ENCODE measurements around the gene NPAS2. TPM values are rescaled to one million over a fixed set of nuclear protein-coding genes. Genes with fewer than 3 reads are reported as not detected.
A peak's percentile ranks its signal among the peaks of the same experiment; 100 is the strongest.

Gene NPAS2
- total and polyA plus RNA-seq, 2 donors (not counting 3 experiments of a cell fraction or from before 2014, with no cell fraction given) = 29.0 to 53.9 TPM

DNA sequence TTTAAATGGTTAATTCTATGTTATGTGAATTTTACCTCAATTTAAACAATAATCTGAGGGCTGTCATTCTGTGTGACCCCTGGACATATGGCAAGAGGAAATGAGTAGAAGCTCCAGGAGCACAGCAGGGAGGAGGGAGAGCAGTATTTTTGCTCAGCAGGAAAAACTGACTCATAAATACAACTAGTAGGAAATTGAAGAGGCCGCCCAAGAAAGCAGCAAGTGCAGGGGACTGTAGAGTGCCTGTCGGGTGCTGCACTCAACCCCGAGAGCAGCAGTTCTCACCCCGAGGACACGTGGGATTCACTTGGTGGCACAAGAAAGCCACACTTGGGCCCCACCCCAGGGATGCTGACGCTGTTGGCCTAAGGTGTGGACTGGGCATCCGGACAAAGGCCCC, 60.8 kb downstream of the NPAS2 start:
- Histone ChIP-seq H4K20me1 (replicated peaks; ENCODE audit: control insufficient read depth, extremely low read depth, insufficient read depth, low read length) (no peaks in the 10 kb centered on the region), H3K9me3 (replicated peaks; ENCODE audit: control insufficient read depth, insufficient read depth, low read length) (no peaks in the 10 kb centered on the region), H3K4me1 (ENCODE audit: control insufficient read depth, extremely low read depth, insufficient read depth, low read length) (peaks cover 83% of the 10 kb centered on the region), H3K79me2 (ENCODE audit: control insufficient read depth, insufficient read depth, low read length) (peaks cover 12% of the 10 kb centered on the region), H3K27ac (ENCODE audit: insufficient read depth, low read depth, low read length) (peak overlapping the region; percentile 90), H3K9ac (replicated peaks; ENCODE audit: extremely low read depth, insufficient read depth, low read length) (peak overlapping the region; percentile 41), H3K36me3 (ENCODE audit: control insufficient read depth in 2 of 2, extremely low read depth in 1 of 2, insufficient read depth in 2 of 2, low read length in 2 of 2) (no peaks in the 10 kb centered on the region), H3K27me3 (ENCODE audit: control insufficient read depth in 2 of 2, insufficient read depth in 2 of 2, low read length in 2 of 2) (no peaks in the 10 kb centered on the region), H3K4me3 (replicated peaks in 1 of 3; ENCODE audit: insufficient read depth in 1 of 3, low read depth in 1 of 3, low read length in 3 of 3) (no peak overlapping the region), H3K4me2 (ENCODE audit: insufficient read depth, low read length) (peak overlapping the region; percentile 46), H2AFZ (ENCODE audit: low read depth, low read length) (no peak overlapping the region), H3K9me1 (replicated peaks; ENCODE audit: control insufficient read depth, extremely low read depth, insufficient read depth, low read length) (no peaks in the 10 kb centered on the region)
- POLR2A ChIA-PET = no interaction called here
- FAIRE-seq (peak; percentile 61), DNase-seq (ENCODE audit: low read depth, low spot score) (peak; percentile 91)
- CTCF ChIA-PET = interaction anchor here (1.2 to 3.3 kb wide), 3 partner anchors 15 to 44 kb away, joined by 4 to 11 read pairs (median 5); no protein-coding TSS in a partner anchor
- peak; percentile 56 for TF ChIP-seq POLR2AphosphoS5 (IDR thresholded peaks at IDR 0.05; ENCODE audit: insufficient read depth, low read depth, low read length)
- no peak for TF ChIP-seq POLR2A (IDR thresholded peaks at IDR 0.05; ENCODE audit: low read depth, low read length)
- TF ChIP-seq GATA2 (IDR thresholded peaks at IDR 0.05; ENCODE audit: insufficient read depth, insufficient read length, low read depth, low read length) = peak; percentile 62
- peak; percentile 79 for TF ChIP-seq JUN (IDR thresholded peaks at IDR 0.05; ENCODE audit: borderline replicate concordance, insufficient read depth, insufficient read length, low read depth)
- peak; percentile 89 for TF ChIP-seq FOS (IDR thresholded peaks at IDR 0.05; ENCODE audit: borderline replicate concordance, insufficient read depth, low read length)
- intact Hi-C loops (cut with micrococcal nuclease) (loop anchor here (2.0 kb wide), 1 partner anchor 62 kb away; no protein-coding TSS in a partner anchor), dilution Hi-C loops (cut with MboI; ENCODE audit: extremely low pct_ligation_motif_present, low sequenced_read_pairs) (no loop called here)
- no TSS peak for BruUV-seq (replicated peaks)

GRCh38 chr2:100882645-100883613, 63.0 kb downstream of the NPAS2 start:
- DNase-seq (ENCODE audit: low read depth, low spot score) (no peak), FAIRE-seq (no peak)
- dilution Hi-C loops (cut with MboI; ENCODE audit: extremely low pct_ligation_motif_present, low sequenced_read_pairs) (no loop called here), intact Hi-C loops (cut with micrococcal nuclease) (no loop called here)
- Histone ChIP-seq H3K79me2 (ENCODE audit: control insufficient read depth, insufficient read depth, low read length) (peaks cover 10% of the 10 kb centered on the region), H3K9me1 (replicated peaks; ENCODE audit: control insufficient read depth, extremely low read depth, insufficient read depth, low read length) (no peaks in the 10 kb centered on the region), H3K9me3 (replicated peaks; ENCODE audit: control insufficient read depth, insufficient read depth, low read length) (no peaks in the 10 kb centered on the region), H4K20me1 (replicated peaks; ENCODE audit: control insufficient read depth, extremely low read depth, insufficient read depth, low read length) (no peaks in the 10 kb centered on the region), H3K4me2 (ENCODE audit: insufficient read depth, low read length) (no peak overlapping the region), H3K4me1 (ENCODE audit: control insufficient read depth, extremely low read depth, insufficient read depth, low read length) (peaks cover 76% of the 10 kb centered on the region), H3K9ac (replicated peaks; ENCODE audit: extremely low read depth, insufficient read depth, low read length) (no peak overlapping the region), H3K4me3 (replicated peaks in 1 of 3; ENCODE audit: insufficient read depth in 1 of 3, low read depth in 1 of 3, low read length in 3 of 3) (no peak overlapping the region), H3K27me3 (ENCODE audit: control insufficient read depth in 2 of 2, insufficient read depth in 2 of 2, low read length in 2 of 2) (no peaks in the 10 kb centered on the region), H3K36me3 (ENCODE audit: control insufficient read depth in 2 of 2, extremely low read depth in 1 of 2, insufficient read depth in 2 of 2, low read length in 2 of 2) (no peaks in the 10 kb centered on the region), H3K27ac (ENCODE audit: insufficient read depth, low read depth, low read length) (no peak overlapping the region), H2AFZ (ENCODE audit: low read depth, low read length) (no peak overlapping the region)
- TF ChIP-seq GATA2 (IDR thresholded peaks at IDR 0.05; ENCODE audit: insufficient read depth, insufficient read length, low read depth, low read length) (peak; percentile 43), POLR2AphosphoS5 (IDR thresholded peaks at IDR 0.05; ENCODE audit: insufficient read depth, low read depth, low read length) (no peak), FOS (IDR thresholded peaks at IDR 0.05; ENCODE audit: borderline replicate concordance, insufficient read depth, low read length) (no peak)
- CTCF ChIA-PET = interaction anchor here (1.6 to 1.9 kb wide), 2 partner anchors 20 to 153 kb away, joined by 4 to 7 read pairs; no protein-coding TSS in a partner anchor
- BruUV-seq (replicated peaks) = no TSS peak
- POLR2A ChIA-PET = no interaction called here
